Limb (tissue), 2 donors: ENCODE measurements around the gene ARID1B.

ENCODE experiments used
- DNase-seq, 2 donors: peaks; one replicate each; pipeline ENCODE4 v3.0.0-alpha.2; 2016; ENCODE audit errors: extremely low spot score in 2 of 2

Gene ARID1B

GRCh38 chr6:157221049-157221816 lies 444.1 kb downstream of the ARID1B start:
- peak; percentile 49 to 86 for DNase-seq

GRCh38 chr6:157221817-157222175 lies 444.6 kb downstream of the ARID1B start:
- DNase-seq = peak in 1 of 2 donors; percentile 23

- DNase-seq = peak in 1 of 2 donors; percentile 24
These were observed 445.2 kb downstream of the ARID1B start for GRCh38 chr6:157222201-157222981.

- peak in 1 of 2 donors; percentile 28 for DNase-seq
These were observed 445.8 kb downstream of the ARID1B start for GRCh38 chr6:157223021-157223430.

GRCh38 chr6:157223511-157223910 lies 446.3 kb downstream of the ARID1B start:
- DNase-seq = peak in 1 of 2 donors; percentile 16

GRCh38 chr6:157224178-157224950 lies 447.2 kb downstream of the ARID1B start:
- DNase-seq = peak in 1 of 2 donors; percentile 34

- DNase-seq = peak in 1 of 2 donors; percentile 29
These were observed 447.9 kb downstream of the ARID1B start for GRCh38 chr6:157224951-157225574.

GRCh38 chr6:157225575-157225995 lies 448.4 kb downstream of the ARID1B start:
- no peak for DNase-seq

- DNase-seq = no peak
These were observed 448.9 kb downstream of the ARID1B start for GRCh38 chr6:157226026-157226625.

- peak in 1 of 2 donors; percentile 19 for DNase-seq
These were observed 449.6 kb downstream of the ARID1B start for GRCh38 chr6:157226761-157227160.

- peak in 1 of 2 donors; percentile 16 for DNase-seq
These were observed 450.3 kb downstream of the ARID1B start for GRCh38 chr6:157227202-157228166.

- peak in 1 of 2 donors; percentile 71 for DNase-seq
These were observed 451.4 kb downstream of the ARID1B start for GRCh38 chr6:157228426-157229131.

- DNase-seq = peak in 1 of 2 donors; percentile 27
These were observed 452.0 kb downstream of the ARID1B start for GRCh38 chr6:157229132-157229618.

GRCh38 chr6:157229713-157230112 lies 452.5 kb downstream of the ARID1B start:
- no peak for DNase-seq

GRCh38 chr6:157230910-157231309 lies 453.7 kb downstream of the ARID1B start:
- DNase-seq = no peak

GRCh38 chr6:157232161-157232895 lies 455.1 kb downstream of the ARID1B start:
- DNase-seq = no peak

GRCh38 chr6:157233156-157233555 lies 456.0 kb downstream of the ARID1B start:
- DNase-seq = no peak

- no peak for DNase-seq
These were observed 456.5 kb downstream of the ARID1B start for GRCh38 chr6:157233686-157234085.
